Ishikawa (cell line): ENCODE results near the gene PRR15L.

Experiments used
- CEBPB ChIP-seq: IDR thresholded peaks from 2 replicates; pipeline ENCODE4 v1.6.1; 2012
- CREB1 ChIP-seq: IDR thresholded peaks from 2 replicates; pipeline ENCODE4 v1.6.1; 2012; ENCODE audit warnings: low read depth
- EGR1 ChIP-seq: IDR thresholded peaks from 2 replicates; pipeline ENCODE4 v1.6.1; 2012
- EP300 ChIP-seq: IDR thresholded peaks from 2 replicates; pipeline ENCODE4 v1.6.1; 2012; ENCODE audit warnings: borderline replicate concordance
- FOXM1 ChIP-seq: IDR thresholded peaks from 2 replicates; pipeline ENCODE4 v1.6.1; 2012; ENCODE audit warnings: low read depth, borderline replicate concordance
- MAX ChIP-seq: IDR thresholded peaks from 2 replicates; pipeline ENCODE4 v1.6.1; 2012
- NFIC ChIP-seq: IDR thresholded peaks from 2 replicates; pipeline ENCODE4 v1.6.1; 2012
- RAD21 ChIP-seq: IDR thresholded peaks from 2 replicates; pipeline ENCODE4 v1.6.1; 2012; ENCODE audit warnings: low read depth
- REST ChIP-seq: IDR thresholded peaks from 2 replicates; pipeline ENCODE4 v1.6.1; 2012; ENCODE audit warnings: low read depth, mild to moderate bottlenecking
- TAF1 ChIP-seq: IDR thresholded peaks from 2 replicates; pipeline ENCODE4 v1.6.1; 2012; ENCODE audit warnings: low read depth, mild to moderate bottlenecking
- TEAD4 ChIP-seq: IDR thresholded peaks from 2 replicates; pipeline ENCODE4 v1.6.1; 2012
- USF1 ChIP-seq: IDR thresholded peaks from 2 replicates; pipeline ENCODE4 v1.6.1; 2012
- YY1 ChIP-seq: IDR thresholded peaks from 2 replicates; pipeline ENCODE4 v1.6.1; 2012; ENCODE audit warnings: low read depth

- TF ChIP-seq YY1, result no peak
- TF ChIP-seq REST, result no peak
- TF ChIP-seq EGR1, result no peak
- TF ChIP-seq EP300, result no peak
- no peak for TF ChIP-seq CREB1
- no peak for TF ChIP-seq NFIC
- TF ChIP-seq MAX, result no peak
- TF ChIP-seq TAF1, result no peak
- TF ChIP-seq RAD21, result no peak
- no peak for TF ChIP-seq TEAD4
- no peak for TF ChIP-seq CEBPB
- no peak for TF ChIP-seq FOXM1
- TF ChIP-seq USF1, result no peak
These were observed 33.5 kb upstream of the PRR15L start for GRCh38 chr17:47990962-47991731.
